HepG2 (cell line): ENCODE measurements around the gene MTHFD1. TPM values are rescaled to one million over a fixed set of nuclear protein-coding genes. Genes with fewer than 3 reads are reported as not detected.

Source experiments
- ATAC-seq: fragments of 200-7000 bp; cut with Tn5 transposase; 3 replicates; pipeline ENCODE4 v1.9.1; 2020; ENCODE audit warnings: mild to moderate bottlenecking, moderate library complexity
- BruUV-seq: library from RNA; stranded (reverse); fragments of 400-500 nt; replicated peaks from 2 replicates; lab custom pipeline; 2021; lab: Mats Ljungman, UMichigan
- CTCF ChIA-PET: fragments of 300-600 bp; formaldehyde crosslinking; extraction: SDS; loops from one replicate; lab custom pipeline; 2021; ENCODE audit warnings: low total read pairs, inconsistent platforms, low intra/inter-chr PET ratio; lab: Yijun Ruan, JAX
- POLR2A ChIA-PET: fragments of 350-600 bp; sonication (Branson Sonifier 250); formaldehyde crosslinking; loops from one replicate; lab custom pipeline; 2020; ENCODE audit warnings: antibody characterized with exemption, inconsistent platforms; lab: Yijun Ruan, JAX
- DNase-seq: peaks from one replicate; pipeline ENCODE4 v3.0.0-alpha.2; 2015; ENCODE audit warnings: low spot score
- FAIRE-seq: peaks from 3 replicates; lab custom pipeline; 2011; peaks lifted over from hg19 to GRCh38; lab: Jason Lieb, UNC
- H2AFZ ChIP-seq: one replicate; pipeline ENCODE4 v1.6.1; 2011; ENCODE audit warnings: low read length, inconsistent platforms
- H3K27ac ChIP-seq: fragments of 300-600 bp; 3 replicates; pipeline ENCODE4 v1.8.0; 2011; ENCODE audit warnings: mixed run types, mild to moderate bottlenecking, mixed read lengths, low read length, inconsistent platforms; ENCODE audit not compliant: insufficient read depth; ENCODE audit errors: extremely low read length
- H3K27me3 ChIP-seq, 2 experiments: fragments of 200-600 bp in 1 of 2; 2 replicates in 1 of 2; 3 replicates in 1 of 2; pipeline versions ENCODE4 v1.6.0 to v1.8.0; 2011; ENCODE audit warnings: low read length in 2 of 2, mild to moderate bottlenecking in 2 of 2, moderate library complexity in 2 of 2, inconsistent platforms in 1 of 2; ENCODE audit not compliant: insufficient read depth in 2 of 2, control insufficient read depth in 1 of 2
- H3K36me3 ChIP-seq, 2 experiments: fragments of 200-600 bp in 1 of 2; replicated peaks in 1 of 2; 2 replicates in 1 of 2; 3 replicates in 1 of 2; pipeline versions ENCODE4 v1.5.1 to v1.8.0; 2011; ENCODE audit warnings: low read length in 2 of 2, inconsistent platforms in 1 of 2; ENCODE audit not compliant: insufficient read depth in 2 of 2, control insufficient read depth in 1 of 2
- H3K4me1 ChIP-seq: 2 replicates; pipeline ENCODE4 v1.5.1; 2012; ENCODE audit warnings: low read length, inconsistent platforms; ENCODE audit not compliant: insufficient read depth
- H3K4me2 ChIP-seq: 2 replicates; pipeline ENCODE4 v1.6.0; 2011; ENCODE audit warnings: low read depth, low read length, inconsistent platforms
- H3K4me3 ChIP-seq, 3 experiments: fragments of 200-600 bp in 1 of 3; sonication (generic), shearing (Covaris generic) in 1 of 3; replicated peaks in 1 of 3; 2 replicates each; pipeline ENCODE4 v1.5.1; 2011 to 2016; ENCODE audit warnings: low read length in 3 of 3, inconsistent platforms in 2 of 3, low read depth in 2 of 3, mild to moderate bottlenecking in 2 of 3, control low read depth in 1 of 3, mixed read lengths in 1 of 3; ENCODE audit not compliant: insufficient read depth in 1 of 3
- H3K79me2 ChIP-seq: one replicate; pipeline ENCODE4 v1.6.1; 2011; ENCODE audit warnings: low read length, inconsistent platforms; ENCODE audit not compliant: insufficient read depth
- H3K9ac ChIP-seq: 2 replicates; pipeline ENCODE4 v1.6.0; 2011; ENCODE audit warnings: mild to moderate bottlenecking, low read depth, low read length, inconsistent platforms; ENCODE audit not compliant: insufficient read depth
- H3K9me3 ChIP-seq: 2 replicates; pipeline ENCODE4 v1.5.1; 2012; ENCODE audit warnings: mild to moderate bottlenecking, low read length
- H4K20me1 ChIP-seq: 2 replicates; pipeline ENCODE4 v1.6.0; 2011; ENCODE audit warnings: inconsistent platforms, mild to moderate bottlenecking, low read length, moderate library complexity; ENCODE audit not compliant: insufficient read depth
- CREB1 ChIP-seq, 2 experiments: fragments of 450-650 bp in 1 of 2; IDR thresholded peaks; 2 replicates each; pipeline ENCODE4 v1.6.1; 2016 to 2017; ENCODE audit warnings: control low read depth in 1 of 2, mild to moderate bottlenecking in 1 of 2, missing compliant biosample characterization in 1 of 2, missing genetic modification characterization in 1 of 2
- DR1 ChIP-seq: sonication (generic); formaldehyde crosslinking; IDR thresholded peaks from 2 replicates; pipeline ENCODE4 v1.8.0; 2021; ENCODE audit warnings: mild to moderate bottlenecking, missing genetic modification reagents, inconsistent platforms
- DRAP1 ChIP-seq: IDR thresholded peaks from 2 replicates; pipeline ENCODE4 v1.6.1; 2016; ENCODE audit warnings: missing genetic modification reagents, missing compliant biosample characterization
- FOXC1 ChIP-seq: sonication (generic); formaldehyde crosslinking; IDR thresholded peaks from 2 replicates; pipeline ENCODE4 v1.8.0; 2022; ENCODE audit warnings: mild to moderate bottlenecking, missing genetic modification reagents, borderline replicate concordance
- FOXK2 ChIP-seq: fragments of 450-650 bp; IDR thresholded peaks from 2 replicates; pipeline ENCODE4 v1.6.1; 2016
- FOXP1 ChIP-seq, 2 experiments: fragments of 450-650 bp in 1 of 2; IDR thresholded peaks; 2 replicates each; pipeline ENCODE4 v1.6.1; 2017 to 2018; ENCODE audit warnings: antibody characterized with exemption in 1 of 2
- HDAC1 ChIP-seq: sonication (generic); formaldehyde crosslinking; IDR thresholded peaks from 2 replicates; pipeline ENCODE4 v1.5.1; 2020; ENCODE audit warnings: mild to moderate bottlenecking, missing genetic modification reagents
- KLF6 ChIP-seq: IDR thresholded peaks from 2 replicates; pipeline ENCODE4 v1.8.0; 2016; ENCODE audit warnings: missing biosample characterization, missing genetic modification reagents
- MEIS1 ChIP-seq: sonication (generic); formaldehyde crosslinking; IDR thresholded peaks from 2 replicates; pipeline ENCODE4 v1.9.0; 2021; ENCODE audit warnings: mild to moderate bottlenecking, missing genetic modification reagents, moderate library complexity, borderline replicate concordance
- POGK ChIP-seq: sonication (generic); formaldehyde crosslinking; conservative IDR thresholded peaks from 2 replicates; pipeline ENCODE4 v1.8.0; 2022; ENCODE audit warnings: mild to moderate bottlenecking, moderate library complexity, missing genetic modification reagents
- ZNF18 ChIP-seq: sonication (generic); formaldehyde crosslinking; IDR thresholded peaks from 2 replicates; pipeline ENCODE4 v1.8.0; 2022; ENCODE audit warnings: mild to moderate bottlenecking, missing genetic modification reagents; ENCODE audit not compliant: insufficient replicate concordance
- ZNF230 ChIP-seq: sonication (generic); formaldehyde crosslinking; IDR thresholded peaks from 2 replicates; pipeline ENCODE4 v1.4.0; 2020; ENCODE audit warnings: mild to moderate bottlenecking, missing genetic modification reagents
- ZNF24 ChIP-seq: fragments of 450-650 bp; IDR thresholded peaks from 2 replicates; pipeline ENCODE4 v1.6.1; 2017; ENCODE audit warnings: antibody characterized with exemption, mild to moderate bottlenecking
- ZNF574 ChIP-seq: sonication (generic); formaldehyde crosslinking; IDR thresholded peaks from 2 replicates; pipeline ENCODE4 v1.4.0; 2020; ENCODE audit warnings: missing genetic modification reagents
- ZNF691 ChIP-seq: sonication (generic); formaldehyde crosslinking; IDR thresholded peaks from 2 replicates; pipeline ENCODE4 v1.4.0; 2020; ENCODE audit warnings: missing genetic modification reagents, low read depth, mild to moderate bottlenecking, borderline replicate concordance
- WGBS: methylation state at CpG from one replicate; pipeline ENCODE4 v1.1.6; 2017; ENCODE audit warnings: low lambda C conversion rate; 5-methylcytosine and 5-hydroxymethylcytosine counted together
- in situ Hi-C: cut with HindIII; loops from 2 replicates; pipeline ENCODE4 v1.10.0; 2017; ENCODE audit warnings: low pct_unique_long_range_greater_than_20kb; ENCODE audit not compliant: extremely low pct_ligation_motif_present
- intact Hi-C: fragments of 100-400 bp; cut with micrococcal nuclease; formaldehyde crosslinking; loops from one replicate; pipeline ENCODE4 v1.10.0; 2022; ENCODE audit not compliant: unreplicated experiment
- polyA plus RNA-seq, 8 experiments: library from polyadenylated mRNA; depleted of rRNA in 3 of 8; stranded (reverse) in 7 of 8; unstranded in 1 of 8; fragments of >200 nt; fragmentation: Illumina TruSeq in 4 of 8; extraction: Trizol in 4 of 8; gene quantifications; 2 replicates each; pipeline versions ENCODE4 v1.2.1 to v1.2.3, GENCODE V29; 2011 to 2016; ENCODE audit warnings: low read depth in 4 of 8, missing spikeins in 1 of 8, mixed read lengths in 1 of 8; ENCODE audit not compliant: insufficient read depth in 1 of 8
- total RNA-seq, 5 experiments: library from RNA; depleted of rRNA; stranded (reverse); fragments of >200 nt; fragmentation: Illumina TruSeq; extraction: Trizol; gene quantifications; 2 replicates each; pipeline ENCODE4 v1.2.3, GENCODE V29; 2016; ENCODE audit warnings: low read depth in 1 of 5

MTHFD1 gene
- total and polyA plus RNA-seq, 2 of the 13 experiments (the other 11 are each of a cell fraction or from before 2014, with no cell fraction given), result 31.0 to 106 TPM

GRCh38 chr14:64439141-64439540 is 51.0 kb downstream of the MTHFD1 start:
- intact Hi-C loops, result no loop called here
- H3K36me3 ChIP-seq, result peaks cover 30 to 85% of the 10 kb centered on the region in 2 experiments
- no peaks in the 10 kb centered on the region for H3K27me3 ChIP-seq
- no peak for FAIRE-seq
- 98% methylated on average over 6 of the region's 6 CpGs for WGBS
- no peaks in the 10 kb centered on the region for H3K4me1 ChIP-seq
- no peak for DNase-seq
- H3K4me2 ChIP-seq, result no peak overlapping the region
- H3K4me3 ChIP-seq, result no peak overlapping the region
- ChIA-PET POLR2A (no interaction called here), CTCF (no interaction called here)
- H3K9me3 ChIP-seq, result no peaks in the 10 kb centered on the region
- no peak for ATAC-seq
- no peak overlapping the region for H3K27ac ChIP-seq
- H3K79me2 ChIP-seq, result no peaks in the 10 kb centered on the region
- no TSS peak for BruUV-seq
- H4K20me1 ChIP-seq, result no peaks in the 10 kb centered on the region
- H2AFZ ChIP-seq, result no peak overlapping the region
- in situ Hi-C loops, result no loop called here
- H3K9ac ChIP-seq, result no peak overlapping the region
- TF ChIP-seq DRAP1 (no peak), CREB1 (IDR thresholded peaks at IDR 0.05) (no peak), CREB1 (CRISPR knock-in tag; IDR thresholded peaks at IDR 0.05) (no peak), ZNF574 (CRISPR knock-in tag) (no peak), DR1 (no peak), FOXC1 (no peak), ZNF691 (CRISPR knock-in tag) (no peak), MEIS1 (CRISPR knock-in tag) (no peak), FOXP1 (IDR thresholded peaks at IDR 0.05) (no peak), FOXP1 (CRISPR knock-in tag; IDR thresholded peaks at IDR 0.05) (no peak), KLF6 (CRISPR knock-in tag) (no peak), ZNF24 (no peak), FOXK2 (no peak), ZNF18 (no peak), HDAC1 (CRISPR knock-in tag) (no peak), POGK (CRISPR knock-in tag) (no peak), ZNF230 (CRISPR knock-in tag) (no peak)
